ENCODE data around the gene CXorf58.
"Not testable (repeated sequence)": the region's sequence is repeated elsewhere in the genome, so short reads cannot be mapped to it uniquely, and the experiment has no call there.

Gene CXorf58

DNA sequence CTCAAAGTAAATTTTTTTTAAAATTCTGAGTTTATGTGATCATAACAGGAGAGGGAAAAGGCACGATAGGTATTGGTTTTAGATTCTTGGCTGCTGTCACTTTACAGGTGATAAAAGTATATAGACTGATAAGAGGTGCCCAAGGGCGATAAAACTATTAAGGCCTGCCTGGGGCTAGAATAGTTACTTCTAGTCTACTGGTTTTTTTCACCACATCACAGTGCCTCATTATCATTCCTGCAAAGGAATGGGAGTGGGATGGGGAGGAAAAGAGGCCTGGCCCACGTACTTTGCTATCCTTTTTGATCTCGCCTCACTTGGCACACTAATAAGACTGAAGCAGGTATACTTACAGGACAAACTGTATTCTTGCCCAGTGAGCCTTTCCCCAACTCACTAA lies 46.6 kb downstream of the CXorf58 start:
- no peak for DNase-seq

DNA sequence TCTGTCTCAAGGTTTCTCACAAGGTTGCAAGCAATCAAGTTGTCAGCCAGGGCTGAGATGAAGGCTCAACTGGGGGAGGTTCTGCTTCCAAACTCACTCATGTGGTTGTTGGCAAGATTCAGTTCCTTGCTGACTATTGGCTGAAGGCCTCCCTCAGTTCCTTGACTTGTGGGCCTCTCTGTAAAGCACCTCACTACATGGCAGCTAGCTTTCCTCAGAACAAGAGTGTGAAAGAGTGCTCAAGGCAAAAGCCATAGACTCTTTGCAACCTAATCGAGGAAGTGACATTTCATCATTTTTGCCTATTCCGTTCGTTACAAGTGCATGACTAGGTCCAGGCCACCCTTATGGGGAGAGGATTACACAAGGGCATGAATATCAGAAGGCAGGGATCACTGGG lies 52.0 kb downstream of the CXorf58 start:
- peak in 1 of 5 experiments; percentile 4 for DNase-seq

DNA sequence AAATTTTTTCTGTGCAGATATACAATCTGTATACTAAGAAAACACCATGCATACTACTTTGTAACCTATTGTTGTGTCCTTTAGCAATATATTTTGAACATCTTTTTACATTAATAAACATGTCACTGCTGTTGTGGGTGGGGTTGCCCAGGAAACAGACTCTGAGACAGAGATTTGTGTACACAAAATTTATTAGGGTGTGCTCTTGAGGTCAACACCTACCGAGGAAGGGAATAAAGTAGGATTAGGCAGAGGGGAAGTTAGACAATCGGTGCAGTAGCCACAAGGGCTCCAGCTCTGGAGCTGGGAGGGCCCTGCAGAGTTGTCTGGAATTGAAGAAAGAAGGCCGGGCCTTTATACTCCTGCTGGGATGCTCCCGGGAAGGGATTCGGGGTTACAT lies 56.4 kb downstream of the CXorf58 start:
- no peak for DNase-seq

DNA sequence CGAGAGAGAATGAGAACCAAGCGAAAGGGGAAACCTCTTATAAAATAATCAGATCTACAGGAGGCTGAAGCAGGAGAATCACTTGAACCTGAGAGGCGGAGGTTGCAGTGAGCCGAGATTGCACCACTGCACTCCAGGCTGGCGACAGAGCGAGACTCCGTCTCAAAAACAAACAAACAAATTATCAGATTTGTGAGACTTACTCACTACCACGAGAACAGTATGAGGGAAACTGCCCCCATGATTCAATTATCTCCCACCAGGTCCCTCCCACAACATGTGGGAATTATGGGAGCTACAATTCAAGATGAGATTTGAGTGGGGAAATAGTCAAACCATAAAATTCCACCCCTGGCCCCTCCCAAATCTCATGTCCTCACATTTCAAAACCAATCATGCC lies 57.8 kb downstream of the CXorf58 start:
- not testable (repeated sequence) for DNase-seq

DNA sequence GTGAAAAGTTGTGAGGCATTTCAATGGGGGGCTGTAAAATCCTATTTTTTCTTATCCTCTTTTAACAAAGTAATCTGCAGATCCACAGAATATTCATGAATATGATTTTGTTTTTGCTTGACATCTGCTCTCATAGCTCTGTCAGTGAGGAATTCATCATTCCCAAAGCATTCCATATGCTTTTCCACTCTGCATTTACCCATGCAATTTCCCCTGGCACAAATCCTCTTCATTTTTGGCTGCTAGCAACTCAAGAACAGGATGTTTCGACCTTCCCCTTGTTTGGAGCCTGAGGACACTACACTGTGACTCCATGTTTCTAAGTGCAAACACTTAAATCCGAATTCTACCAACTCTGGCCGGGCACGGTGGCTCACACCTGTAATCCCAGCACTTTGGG lies 70.7 kb downstream of the CXorf58 start:
- no peak for DNase-seq

DNA sequence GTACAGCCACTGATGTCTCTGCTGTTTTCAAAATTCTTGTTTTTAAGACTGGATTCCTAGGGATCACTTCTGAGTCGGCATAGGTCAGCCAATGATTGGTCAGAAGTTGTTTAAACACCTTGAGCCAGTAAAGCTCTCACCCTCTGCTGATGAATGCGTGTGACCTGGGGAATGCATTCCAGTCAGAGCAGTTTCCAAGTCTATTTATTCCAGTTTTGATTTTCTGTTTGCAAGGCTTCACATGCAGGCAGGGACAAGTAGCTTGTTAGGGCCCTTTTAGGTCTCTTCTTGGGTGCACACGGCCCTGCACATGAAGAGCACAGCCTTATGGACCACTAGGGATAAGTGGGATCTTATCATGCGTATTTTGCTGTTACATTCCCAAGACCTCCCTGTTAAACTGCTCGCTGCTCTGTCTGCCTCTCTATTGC lies 72.2 kb downstream of the CXorf58 start:
- DNase-seq, result no peak

DNA sequence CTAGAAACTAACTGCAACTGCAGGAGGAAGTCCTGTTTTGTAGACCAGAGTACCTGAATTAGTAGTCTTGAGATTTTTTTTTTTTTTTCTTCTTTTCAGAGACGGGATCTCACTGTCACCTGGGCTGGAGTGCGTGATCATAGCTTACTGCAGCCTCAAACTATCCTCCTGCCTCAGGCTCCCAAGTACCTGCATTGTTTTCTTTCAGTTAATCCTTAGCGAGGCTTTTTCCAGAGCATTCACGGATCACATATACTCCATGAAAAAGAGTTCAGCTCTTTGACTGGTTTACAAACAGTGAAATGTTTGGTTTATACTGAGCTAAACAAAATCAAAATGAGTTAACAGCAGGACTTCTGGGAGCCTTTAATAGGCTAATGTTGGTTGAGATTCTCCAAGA lies 73.4 kb downstream of the CXorf58 start:
- no peak for DNase-seq

DNA sequence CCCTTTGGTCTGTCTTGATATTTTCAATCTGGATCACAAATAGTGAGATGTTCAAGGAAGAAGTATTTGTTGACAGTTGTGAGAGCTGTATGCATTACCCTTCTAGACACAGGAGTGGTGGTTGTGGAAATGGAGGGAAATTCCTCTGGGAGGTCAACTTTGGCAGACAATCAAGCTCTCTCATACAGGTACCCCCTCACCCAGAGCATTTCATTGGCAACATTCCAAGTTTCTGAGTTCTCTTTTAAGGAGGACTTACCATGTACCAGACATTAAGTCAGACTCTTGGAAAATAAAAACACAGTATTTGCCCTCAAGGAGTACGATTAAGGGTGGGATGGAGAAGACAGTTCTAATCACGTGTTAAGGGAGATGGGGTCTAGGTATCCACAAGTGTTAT lies 73.9 kb downstream of the CXorf58 start:
- DNase-seq, result no peak

DNA sequence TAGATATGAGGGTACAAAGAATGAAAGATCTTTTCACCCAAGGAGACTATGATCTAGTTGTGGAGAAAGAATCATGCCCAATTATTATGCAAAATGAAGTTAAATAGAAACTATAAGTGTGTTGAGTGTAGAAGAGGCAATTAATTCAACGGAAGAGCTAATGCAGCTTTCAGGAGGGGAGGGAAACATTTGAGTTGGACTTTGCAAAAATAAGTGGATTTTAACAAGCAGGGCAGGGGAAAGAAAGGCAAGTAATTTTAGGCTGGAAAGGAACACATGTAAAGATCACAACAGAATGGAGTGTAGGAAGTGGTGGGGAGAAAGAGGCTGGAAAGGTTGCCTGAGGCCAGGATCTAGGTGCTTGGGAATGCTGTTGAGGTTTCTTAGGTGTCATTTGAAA lies 75.1 kb downstream of the CXorf58 start:
- no peak for DNase-seq

All from T-helper 2 cell (primary cell).